DMS114 treated with DMSO at 0.1 percent for 48 hours (cell line): ENCODE data around the gene SLC6A19.

Source experiments
- DNase-seq: peaks from one replicate; lab custom pipeline; 2025; ENCODE audit not compliant: unreplicated experiment; lab: John Stamatoyannopoulos, UW

SLC6A19 gene

DNA sequence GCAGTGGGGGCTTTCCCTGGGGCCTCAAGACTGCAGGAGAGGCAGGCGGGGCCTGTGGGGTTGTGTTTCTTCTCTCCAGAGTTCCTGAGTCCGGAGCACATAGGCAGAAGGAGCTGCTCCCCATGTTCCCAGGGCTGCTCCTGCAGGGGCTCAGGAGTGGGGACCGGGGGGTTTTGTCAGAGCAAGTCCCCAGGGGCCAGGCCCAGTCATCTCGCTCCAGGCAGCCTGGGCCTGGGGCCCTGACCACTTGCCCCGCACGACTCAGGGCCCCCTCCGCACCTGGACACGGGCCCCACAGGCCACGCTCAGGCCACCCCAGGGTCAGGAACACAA, 22.0 kb upstream of the SLC6A19 start:
- no peak for DNase-seq

GRCh38 chr5:1180096-1180495, 21.3 kb upstream of the SLC6A19 start:
- no peak for DNase-seq

GRCh38 chr5:1180841-1181271, 20.5 kb upstream of the SLC6A19 start:
- no peak for DNase-seq

GRCh38 chr5:1181451-1182359, 19.7 kb upstream of the SLC6A19 start:
- no peak for DNase-seq

- DNase-seq = no peak
These were observed 19.1 kb upstream of the SLC6A19 start for GRCh38 chr5:1182360-1182632.

GRCh38 chr5:1182633-1183423, 18.6 kb upstream of the SLC6A19 start:
- DNase-seq = no peak

- DNase-seq = no peak
These were observed 17.8 kb upstream of the SLC6A19 start for GRCh38 chr5:1183424-1184162.

DNA sequence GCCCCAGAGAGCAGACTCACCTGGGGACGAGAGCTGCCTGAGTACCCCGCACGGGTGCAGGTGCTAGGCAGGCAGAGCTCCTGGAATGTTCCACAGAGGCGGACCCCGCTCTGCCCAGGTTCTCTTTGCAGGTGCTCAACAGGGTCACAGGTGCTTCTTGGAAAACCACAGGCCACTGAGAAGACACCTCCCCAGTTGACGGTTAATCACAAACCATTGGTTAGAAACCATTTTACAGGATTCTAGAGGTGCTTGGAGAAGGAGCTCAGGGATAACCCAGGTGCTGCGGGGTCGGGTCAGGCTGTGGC, 17.3 kb upstream of the SLC6A19 start:
- no peak for DNase-seq

GRCh38 chr5:1184481-1184880, 16.9 kb upstream of the SLC6A19 start:
- DNase-seq = no peak

- no peak for DNase-seq
These were observed 16.3 kb upstream of the SLC6A19 start for GRCh38 chr5:1185038-1185627.

GRCh38 chr5:1185629-1186350, 15.6 kb upstream of the SLC6A19 start:
- DNase-seq = no peak

DNA sequence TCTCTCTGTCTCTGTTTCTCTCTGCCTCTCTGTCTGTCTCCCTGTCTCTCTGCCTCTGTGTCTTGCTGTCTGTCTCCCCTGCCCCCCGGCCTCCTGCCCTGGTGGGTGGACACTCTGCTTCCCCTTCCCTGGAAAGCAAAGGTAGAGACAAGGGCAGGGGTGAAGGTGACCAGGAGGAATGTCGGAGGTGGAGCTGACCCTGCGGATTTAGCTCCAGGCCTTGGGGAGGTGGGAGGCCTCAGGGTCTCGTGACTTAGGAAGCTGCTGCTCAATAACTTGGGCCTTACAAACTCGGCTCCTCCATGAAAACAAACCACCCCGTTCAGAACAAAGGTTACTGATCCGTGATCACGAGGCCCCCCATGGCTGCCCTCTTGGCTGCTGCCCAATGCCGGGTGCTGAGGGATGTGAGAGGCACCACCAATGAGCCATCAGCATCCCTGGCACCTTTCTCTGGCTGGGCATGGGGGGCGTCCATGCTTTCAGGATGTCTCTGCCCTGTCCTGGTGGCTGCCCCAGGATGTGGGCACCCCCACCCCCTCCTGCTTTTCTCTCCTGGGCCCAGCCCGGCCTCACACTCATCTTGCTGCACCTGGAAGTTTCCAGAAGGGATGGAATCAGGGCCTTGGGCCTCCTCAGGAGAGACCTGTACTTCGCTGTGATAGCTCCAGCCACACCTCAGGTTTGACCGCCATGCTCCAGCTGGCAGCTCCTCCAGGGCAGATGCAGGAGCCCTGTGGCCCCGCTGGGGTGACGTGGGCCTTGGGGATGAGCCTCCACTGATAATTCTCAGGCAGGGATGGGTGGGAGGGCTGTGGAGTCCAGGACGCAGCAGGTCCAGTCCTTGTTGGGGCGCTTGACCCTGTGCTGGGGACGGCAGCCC, 14.8 kb upstream of the SLC6A19 start:
- DNase-seq = no peak

- no peak for DNase-seq
These were observed 14.0 kb upstream of the SLC6A19 start for GRCh38 chr5:1187234-1187949.

DNA sequence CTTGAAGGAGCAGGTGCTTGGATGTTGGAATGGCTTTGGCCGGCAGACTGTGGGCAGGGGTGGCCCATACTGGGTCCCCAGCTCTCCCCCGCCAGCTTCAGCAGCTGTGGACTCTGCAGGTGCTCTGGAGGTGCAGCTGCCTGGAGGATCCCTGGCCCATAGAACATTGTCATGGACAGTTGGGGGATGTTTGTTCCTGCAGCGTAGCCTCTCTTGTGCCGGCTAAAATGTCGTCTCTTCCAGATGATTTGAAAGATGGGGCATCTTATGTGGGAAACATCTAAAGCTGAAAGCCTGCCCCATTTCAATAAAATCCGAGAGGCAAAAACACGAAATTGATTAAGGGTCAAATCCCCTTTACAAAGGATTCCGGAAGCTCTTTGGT, 13.5 kb upstream of the SLC6A19 start:
- DNase-seq = no peak

GRCh38 chr5:1188464-1188863, 12.9 kb upstream of the SLC6A19 start:
- DNase-seq = no peak

DNA sequence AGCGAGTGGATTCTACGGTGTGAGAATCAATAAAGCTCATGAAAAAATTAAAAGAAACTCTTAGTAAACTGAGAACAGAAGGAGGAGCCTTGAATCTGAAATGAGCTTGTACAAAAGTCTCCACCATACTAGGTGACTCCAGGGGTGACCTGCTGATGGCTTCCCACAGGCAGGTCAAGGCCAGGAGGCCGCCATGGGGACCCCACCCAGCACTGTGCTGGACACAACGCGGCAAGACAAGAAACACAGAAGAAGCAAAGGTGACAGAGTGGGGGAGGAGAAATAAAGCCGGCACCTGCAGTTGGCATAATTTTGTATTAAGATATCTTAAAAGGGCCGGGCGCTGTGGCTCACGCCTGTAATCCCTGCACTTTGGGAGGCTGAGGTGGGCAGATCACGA, 12.1 kb upstream of the SLC6A19 start:
- DNase-seq = no peak

DNA sequence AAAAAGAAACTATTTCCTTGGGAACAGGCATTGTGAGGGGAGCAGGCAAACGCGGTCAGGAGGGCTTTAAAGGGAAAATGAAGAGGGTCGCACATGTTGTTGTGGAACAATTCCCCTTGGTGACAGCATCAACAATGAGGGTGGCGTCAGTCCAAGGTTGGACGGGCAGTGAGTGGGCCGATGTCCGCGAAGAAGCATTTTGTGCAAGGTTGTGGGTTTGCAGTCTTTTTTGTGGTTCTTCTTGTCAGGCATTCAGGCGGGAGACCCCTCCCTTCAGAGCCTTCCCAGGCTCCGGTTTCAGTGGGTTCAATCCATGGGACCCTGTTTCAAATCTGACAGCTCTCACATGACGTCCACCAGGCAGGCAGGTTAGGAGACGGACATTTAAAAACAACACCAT, 11.1 kb upstream of the SLC6A19 start:
- DNase-seq = no peak

DNA sequence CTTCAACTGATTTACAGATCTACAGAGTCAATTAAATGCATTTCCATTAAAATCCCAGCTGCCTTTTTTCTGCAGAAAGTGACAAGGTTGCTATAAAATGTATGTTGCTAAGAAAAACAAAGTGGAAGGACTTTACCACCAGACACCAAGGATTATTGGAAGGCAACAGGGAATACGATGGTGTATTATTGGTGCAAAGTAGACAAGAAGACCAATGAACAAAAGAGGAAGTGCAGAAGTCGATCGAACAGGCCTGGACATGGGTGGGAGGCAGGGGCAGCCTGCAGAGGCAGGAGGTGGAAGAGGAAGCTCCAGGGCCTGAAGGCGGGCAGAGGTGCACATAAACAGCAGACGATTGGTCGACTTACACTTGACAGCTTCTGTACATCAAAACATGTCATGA, 10.6 kb upstream of the SLC6A19 start:
- no peak for DNase-seq

- no peak for DNase-seq
These were observed 8.3 kb upstream of the SLC6A19 start for GRCh38 chr5:1192971-1193590.
